ENCODE data around the gene ADAM22.
A peak's percentile ranks its signal among the peaks of the same experiment; 100 is the strongest.
"Not testable (repeated sequence)": the region's sequence is repeated elsewhere in the genome, so short reads cannot be mapped to it uniquely, and the experiment has no call there.

Gene ADAM22

DNA sequence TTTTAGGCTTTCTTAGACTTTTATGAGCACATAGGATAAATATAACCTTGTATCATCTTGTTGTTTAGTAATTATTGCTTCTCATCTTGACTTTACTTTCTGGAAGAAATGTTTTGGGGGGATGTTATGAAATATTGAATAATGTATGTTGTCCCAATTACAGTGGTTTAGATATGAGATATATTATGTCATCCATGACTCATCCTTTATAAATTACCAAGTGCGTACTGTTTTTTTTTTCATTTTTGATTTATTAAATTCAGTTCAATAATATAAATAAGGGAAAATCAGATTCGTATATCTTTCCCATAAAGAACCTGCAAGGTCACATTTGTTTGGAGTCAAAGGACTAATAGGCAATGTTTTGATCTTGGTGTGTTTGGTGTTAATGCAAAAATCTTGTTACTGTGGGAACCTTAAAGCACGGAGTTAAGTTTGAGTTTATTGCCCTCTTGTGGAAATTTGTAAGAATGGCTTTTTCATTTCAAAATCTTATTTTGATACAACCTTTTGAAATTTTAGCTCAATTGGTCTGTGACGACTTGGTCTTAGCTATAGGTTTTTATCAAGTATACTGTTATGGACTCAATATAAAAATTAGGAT lies 177.2 kb downstream of the ADAM22 start:
- DNase-seq (ENCODE audit: low read depth): peak; percentile 47

DNA sequence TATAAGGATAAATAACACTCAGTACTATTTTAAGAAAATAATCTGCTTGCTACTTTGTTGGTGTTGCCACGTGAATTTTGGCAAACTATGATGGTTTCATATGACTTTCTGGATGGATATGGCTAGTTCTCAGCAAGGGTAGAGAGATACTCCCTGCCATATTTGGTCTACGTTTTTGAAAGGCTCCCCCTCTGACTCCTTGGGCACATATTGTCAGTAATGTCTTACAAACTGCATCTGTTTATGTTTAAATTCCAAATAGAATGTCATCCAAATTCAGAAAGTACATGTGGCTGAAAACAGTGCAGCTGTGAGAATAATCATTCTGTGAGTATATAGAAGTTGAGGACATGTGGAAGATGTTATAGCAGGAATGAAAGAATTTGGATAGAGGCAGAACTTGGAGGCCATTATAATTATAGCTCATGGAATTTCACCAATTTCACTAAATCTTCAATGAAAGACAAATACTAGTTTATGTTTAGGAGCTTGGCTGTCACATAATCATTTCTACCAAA lies 178.0 kb downstream of the ADAM22 start:
- DNase-seq (ENCODE audit: low read depth): peak; percentile 56

DNA sequence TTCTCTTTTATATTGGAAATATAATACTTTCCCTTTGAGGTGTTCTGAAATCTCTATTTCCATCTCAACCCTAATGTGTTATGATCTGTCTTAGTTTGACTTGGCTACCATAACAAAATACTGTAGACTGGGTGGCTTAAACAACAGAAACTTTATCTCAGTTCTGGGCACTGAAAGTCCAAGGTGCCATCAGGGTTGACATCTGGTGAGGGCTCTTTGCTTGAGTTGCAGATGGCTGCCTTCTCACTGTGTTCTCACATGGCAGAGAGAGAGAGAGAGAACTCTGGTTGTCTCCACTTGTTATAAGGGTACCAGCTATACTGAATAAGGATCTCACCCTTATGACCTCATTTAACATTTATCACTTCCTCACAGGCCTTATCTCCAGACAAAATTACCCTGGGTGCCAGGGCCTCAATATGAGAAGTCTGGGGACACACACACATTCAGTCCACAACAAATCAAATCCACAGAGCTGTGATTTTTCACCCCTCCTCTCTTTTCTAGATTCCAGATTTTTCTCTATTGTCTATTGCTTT lies 181.3 kb downstream of the ADAM22 start:
- DNase-seq (ENCODE audit: low read depth): no peak

DNA sequence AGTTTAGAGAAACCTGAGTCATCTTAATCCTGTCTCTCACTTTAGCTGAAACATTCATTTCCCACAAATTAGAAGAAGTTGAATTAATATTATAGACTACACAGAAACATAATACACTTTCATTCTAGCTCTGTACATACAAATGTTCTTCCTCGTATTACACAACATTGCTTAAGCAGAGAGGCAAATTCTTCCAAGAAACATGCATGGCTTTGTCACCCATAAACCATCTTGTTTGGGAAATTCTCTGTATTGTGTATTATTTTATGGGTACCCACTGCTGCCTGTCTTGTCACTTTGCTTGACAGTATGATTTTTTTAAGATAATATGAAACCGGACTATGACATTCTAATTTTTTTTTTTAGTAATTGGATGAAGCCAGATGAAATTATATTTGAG lies 181.8 kb downstream of the ADAM22 start:
- DNase-seq (ENCODE audit: low read depth): peak; percentile 58

DNA sequence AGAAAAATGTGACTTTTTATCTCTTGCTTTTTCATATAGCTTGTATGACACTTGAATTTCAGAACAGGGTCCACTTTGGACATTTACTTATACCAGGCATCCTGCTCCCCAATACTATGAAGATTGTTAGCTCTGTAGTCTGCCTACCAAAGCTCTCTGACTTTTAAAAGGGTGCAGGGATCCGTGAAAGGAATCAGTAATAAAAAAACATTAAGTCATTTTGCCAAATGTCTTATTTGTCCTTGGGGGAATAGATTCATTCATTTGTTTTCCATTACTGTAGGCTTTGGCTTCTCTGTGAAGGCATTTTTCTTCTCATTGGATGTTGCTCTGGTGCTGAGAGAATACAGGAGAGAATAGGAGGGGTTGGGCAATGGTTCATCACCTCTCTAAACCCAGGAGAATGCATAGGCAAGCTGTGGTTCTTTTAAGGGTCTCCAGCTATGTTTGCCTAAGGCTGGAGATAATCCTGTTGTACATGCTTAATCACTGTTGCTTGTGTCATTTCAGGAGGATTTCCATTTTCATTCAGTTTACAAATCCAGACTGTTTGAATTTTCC lies 182.3 kb downstream of the ADAM22 start:
- no peak for DNase-seq (ENCODE audit: low read depth)

DNA sequence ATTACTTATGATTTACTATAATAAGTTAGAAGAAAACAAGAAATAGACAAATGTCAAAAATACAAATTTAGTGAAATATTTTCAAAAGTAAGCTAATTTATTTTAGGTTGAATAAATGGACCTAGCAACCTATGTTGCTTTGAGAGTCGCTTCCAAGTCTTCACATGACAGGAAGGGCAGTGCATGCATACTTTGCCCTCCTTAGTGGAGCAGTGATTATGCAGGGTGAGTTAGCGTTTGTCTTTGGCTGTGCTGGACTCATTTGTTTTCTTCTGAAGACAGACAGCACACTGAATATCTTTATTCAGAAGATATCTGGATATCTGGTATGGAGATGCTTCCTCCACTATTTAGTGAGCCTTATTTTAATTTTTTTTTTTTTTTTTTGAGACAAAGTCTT lies 183.3 kb downstream of the ADAM22 start:
- DNase-seq (ENCODE audit: low read depth): no peak

DNA sequence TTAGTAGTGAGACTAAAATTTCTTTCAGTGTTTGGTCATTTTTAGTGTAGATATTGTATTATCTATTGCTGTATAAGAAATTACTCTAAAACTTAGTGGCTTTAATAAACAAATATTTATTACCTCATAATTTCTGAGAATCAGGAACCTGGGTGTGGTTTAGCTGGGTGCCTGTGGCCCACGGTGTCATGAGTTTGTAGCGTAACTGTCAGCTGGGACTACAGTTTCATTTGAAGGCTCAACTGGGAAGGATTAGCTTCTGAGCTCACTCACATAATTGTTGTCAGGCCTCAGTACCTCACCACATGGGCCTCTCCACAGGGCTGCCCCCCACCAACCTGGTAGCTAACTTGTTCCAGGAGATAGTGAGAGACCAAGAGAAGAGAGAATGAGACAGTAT lies 187.3 kb downstream of the ADAM22 start:
- no peak for DNase-seq (ENCODE audit: low read depth)

DNA sequence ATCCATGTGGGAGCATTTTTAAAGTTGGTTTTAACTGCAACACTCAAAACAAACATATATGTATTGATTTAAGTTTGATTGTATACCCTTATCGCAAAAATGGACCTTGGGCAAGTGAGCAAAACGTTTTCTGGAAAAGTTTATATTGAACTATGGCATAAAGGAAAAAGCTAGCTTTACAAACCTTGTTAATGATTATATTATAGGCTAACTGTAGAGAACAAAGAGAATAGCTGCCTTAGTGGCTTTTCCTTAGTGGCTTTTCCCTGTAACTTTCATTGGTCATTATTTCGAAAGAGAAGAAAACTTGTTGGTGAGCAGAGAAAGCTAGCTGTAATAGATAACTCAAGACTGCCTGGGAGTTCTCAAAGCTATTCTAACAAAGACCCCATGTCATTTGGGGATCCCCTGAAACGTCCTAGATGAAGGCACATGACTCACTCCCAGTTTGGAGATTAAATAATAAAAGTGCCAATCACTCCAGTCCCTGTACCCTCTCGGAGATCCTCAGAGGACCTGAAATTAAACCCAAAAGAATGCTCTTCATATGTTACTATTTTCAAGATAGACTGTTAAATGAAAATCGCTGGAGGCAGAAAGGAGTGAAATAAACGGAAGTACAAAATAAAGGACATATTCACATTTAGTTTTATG lies 193.7 kb downstream of the ADAM22 start:
- no peak for DNase-seq (ENCODE audit: low read depth)

DNA sequence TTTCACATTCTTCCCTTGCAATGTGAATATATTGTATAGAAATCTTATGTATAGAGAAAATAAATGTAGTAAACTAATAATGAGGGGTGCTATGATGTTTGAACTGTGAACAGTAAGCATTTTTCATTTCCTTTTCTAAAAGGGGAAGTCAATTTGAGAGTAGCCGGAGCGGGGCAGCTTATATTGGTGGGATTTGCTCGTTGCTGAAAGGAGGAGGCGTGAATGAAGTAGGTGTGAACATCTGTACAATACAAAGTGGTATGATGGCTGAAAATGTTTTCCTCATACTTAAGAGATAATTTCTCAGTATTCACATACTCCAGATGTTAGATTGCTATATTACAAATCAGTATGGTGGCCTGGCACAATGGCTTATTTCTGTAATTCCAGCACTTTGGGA lies 198.7 kb downstream of the ADAM22 start:
- DNase-seq (ENCODE audit: low read depth): no peak

DNA sequence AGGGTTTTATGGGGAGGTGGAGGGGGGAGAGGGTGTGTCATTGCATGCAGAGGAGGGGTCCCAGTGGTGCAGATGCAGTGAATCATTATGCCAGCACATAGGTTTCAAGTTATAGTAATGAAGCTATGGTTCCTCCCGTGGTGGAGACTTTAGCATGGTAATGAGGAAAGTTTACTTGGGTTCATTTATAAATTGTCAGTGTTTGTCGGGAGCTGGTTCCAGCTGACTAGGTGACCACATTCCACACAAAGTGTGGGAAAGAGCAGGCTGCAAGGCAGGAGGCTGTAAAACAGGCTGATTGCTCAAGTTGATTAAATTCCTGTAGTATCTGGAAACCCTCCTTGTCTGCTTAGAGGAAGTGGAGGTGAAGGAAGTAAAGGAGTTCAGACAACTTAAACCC lies 206.9 kb downstream of the ADAM22 start:
- no peak for DNase-seq (ENCODE audit: low read depth)

DNA sequence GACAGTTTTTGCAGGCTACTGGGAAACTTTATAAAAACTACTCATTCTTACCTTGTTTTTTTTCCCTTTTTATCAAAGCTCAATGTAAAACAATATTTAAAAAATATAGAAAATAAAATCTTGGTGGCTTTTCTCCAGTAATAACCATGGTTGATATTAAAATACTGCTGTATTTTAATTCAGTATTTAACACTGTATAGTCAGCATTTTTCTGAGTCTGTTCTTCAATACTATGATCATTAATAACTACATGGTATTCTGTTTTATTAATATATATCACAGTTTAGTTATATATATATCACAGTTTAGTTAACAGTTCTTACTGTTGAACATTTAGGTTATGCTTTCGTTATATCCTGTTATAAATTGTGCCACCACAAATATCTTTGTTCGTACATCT lies 207.4 kb downstream of the ADAM22 start:
- no peak for DNase-seq (ENCODE audit: low read depth)

DNA sequence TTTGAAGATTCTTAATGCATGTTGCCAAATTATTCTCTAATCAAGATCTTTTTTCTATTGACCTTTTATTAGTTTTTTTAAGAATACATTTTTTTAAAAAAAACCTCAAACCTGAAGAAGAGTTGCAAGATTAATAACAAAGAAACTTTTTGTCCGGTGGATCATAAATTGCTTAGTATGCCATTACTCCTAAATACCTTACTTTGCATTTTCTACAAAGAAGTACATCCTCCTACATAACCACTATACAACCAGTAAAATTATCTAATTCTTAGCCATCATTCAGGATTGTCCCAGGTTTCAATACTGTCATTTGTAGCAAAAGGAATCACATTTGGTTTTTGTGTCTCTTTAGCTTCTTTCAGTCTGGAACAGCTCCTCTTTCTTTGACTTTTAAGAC lies 207.9 kb downstream of the ADAM22 start:
- no peak for DNase-seq (ENCODE audit: low read depth)

DNA sequence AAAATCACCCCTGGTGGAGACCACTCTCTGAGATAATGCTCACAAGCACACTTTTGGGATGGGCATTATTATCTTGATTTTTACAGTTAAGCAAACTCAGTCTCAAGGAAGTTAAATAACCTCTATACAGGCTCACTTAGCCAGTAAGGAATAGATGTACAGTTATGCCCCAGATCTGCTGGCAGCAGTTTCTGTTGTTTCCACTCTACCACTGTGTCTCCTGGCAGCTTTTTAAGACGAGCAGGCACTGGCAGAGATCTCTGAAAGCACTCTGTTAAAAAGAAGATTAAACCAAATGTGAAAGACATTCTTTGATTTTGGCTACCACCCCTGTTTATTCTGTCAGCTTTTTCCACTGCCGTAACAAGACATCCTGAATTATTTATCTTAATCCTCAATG lies 212.6 kb downstream of the ADAM22 start:
- no peak for DNase-seq (ENCODE audit: low read depth)

DNA sequence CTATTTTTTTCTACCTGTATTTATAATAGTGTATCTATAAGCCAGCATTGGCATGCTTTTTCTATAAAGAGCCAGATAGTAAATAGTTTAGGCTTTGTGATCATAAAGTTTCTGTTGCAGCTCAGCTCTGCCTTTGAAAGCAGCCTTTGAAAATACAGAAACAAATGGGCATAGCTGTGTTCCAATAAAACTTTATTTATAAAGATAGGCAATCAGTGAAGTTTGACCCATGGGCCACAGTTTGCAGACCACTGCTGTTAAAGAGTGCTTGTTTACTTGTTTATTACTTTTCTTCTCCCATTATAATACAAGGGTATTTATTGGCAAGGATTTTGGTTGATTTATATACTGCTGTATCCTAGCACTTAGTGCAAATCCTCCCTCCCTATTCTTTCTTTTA lies 213.3 kb downstream of the ADAM22 start:
- DNase-seq (ENCODE audit: low read depth): no peak

DNA sequence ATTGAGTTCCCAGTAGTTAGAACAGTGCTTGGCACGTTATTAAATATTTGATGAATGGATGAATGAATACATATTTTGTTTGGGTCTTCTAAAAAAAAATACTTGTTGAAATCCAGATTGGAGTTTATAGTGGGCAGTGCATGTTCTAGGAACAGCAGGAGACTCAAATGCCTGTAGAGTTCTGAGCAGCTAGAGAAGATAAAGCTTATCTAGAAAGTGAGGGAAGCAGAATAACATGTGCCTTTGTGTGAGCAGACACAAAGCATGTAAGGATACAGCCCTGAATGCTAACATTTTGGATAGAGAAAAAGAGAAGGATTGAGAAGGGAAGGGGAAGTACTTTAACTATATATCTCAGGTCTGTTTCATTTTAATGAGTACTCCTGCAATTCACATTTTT lies 213.9 kb downstream of the ADAM22 start:
- DNase-seq (ENCODE audit: low read depth): no peak

DNA sequence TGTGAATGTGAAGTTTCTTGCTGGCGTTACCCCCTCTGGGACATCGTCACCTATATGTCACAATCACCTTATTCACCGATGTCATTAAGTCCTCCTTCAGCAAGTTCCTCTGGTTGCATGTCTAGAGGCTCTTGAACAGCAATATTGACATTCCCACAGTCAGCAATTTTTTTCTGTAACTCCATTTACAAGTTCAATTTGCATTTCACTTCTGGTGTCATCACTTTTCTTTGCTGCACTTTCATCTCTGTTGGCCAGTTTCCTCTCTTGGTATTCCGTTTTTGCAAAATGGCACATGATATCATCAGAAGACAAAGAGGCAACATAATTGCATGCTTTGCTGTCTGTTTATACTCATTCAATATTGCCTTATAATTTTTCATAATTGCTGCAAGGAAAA lies 216.0 kb downstream of the ADAM22 start:
- DNase-seq (ENCODE audit: low read depth): no peak

DNA sequence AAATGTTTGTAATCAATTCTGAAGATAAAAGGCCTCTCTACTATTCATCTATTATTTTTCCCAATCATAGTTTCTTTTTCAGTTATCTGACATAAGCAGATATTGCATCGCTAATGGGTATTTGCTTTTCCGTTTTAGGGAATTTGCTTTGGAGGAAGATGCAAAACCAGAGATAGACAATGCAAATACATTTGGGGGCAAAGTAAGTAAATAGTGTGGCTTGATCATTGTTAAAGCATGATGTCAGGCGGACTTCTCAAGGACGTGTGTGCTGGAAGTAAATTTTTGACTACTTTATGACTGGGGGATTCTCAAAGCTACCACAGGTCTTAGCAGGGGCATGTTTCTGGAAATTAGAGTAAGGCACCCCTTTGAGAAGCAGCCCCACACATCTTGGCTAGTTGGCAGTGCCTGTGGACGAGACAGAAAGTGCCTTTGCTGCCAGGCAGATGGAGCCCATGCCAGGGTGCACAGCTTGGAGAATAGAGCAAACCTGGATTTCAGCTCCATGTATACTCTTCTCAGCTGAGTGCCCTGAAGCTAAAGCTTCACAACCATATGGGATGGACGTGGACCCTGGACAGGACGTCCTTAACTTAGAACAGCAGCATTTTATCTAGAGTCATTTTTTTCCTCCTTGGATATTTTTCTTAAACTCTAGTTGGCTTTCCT lies 217.2 kb downstream of the ADAM22 start:
- no peak for DNase-seq (ENCODE audit: low read depth)

DNA sequence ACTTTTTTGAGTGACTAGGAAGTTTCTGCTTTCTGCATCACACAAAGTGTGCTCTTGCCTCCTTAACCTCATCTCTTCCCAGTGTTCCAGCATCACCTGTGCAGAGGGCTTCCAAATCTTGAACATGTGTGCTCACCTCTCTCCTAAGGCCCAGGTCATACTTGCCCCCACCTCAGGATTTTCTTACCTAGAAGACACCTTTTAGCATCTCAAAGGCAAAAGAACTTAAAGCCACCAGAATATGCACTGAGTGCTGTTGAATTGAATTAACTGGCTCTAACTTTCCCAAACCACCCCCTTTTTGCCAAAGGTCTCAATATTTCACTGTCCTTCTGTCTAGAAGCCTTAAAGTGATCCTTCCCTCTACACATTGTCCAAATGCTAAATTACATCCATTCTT lies 219.3 kb downstream of the ADAM22 start:
- DNase-seq (ENCODE audit: low read depth): no peak

DNA sequence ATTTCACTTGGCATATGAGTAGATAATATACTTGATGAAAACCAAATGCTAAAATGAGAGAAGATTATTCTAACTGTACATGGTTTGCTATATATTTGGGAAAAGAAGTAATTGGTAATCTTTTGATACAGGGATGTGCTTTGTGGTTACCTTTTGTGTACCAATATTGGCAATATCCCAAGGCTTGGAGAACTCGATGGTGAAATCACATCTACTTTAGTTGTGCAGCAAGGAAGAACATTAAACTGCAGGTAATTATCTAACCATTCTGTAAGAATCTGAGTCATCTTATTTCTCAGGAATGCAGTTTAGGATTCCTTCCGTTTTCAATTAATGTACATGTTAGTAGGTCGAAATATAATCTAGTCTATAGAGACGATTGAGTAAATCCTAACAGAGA lies 221.7 kb downstream of the ADAM22 start:
- DNase-seq (ENCODE audit: low read depth): no peak

DNA sequence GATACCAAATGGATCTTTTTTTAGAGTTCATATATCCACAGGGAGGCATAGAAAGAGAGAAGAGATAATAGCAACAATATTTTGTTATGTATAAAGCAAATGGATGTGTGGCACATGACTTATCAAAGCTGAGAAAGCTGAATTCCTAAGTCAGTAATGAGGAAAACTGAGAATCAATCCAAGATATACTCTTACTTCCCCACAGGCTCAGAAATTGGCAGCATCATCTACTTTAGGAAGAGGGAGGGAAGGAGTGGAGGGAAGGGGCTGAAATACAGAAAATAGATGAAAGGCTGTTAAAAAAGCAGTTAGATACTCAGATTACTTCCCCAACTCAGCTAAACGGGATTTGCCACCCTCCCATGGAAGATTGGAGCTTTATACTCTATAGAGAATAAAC lies 222.3 kb downstream of the ADAM22 start:
- DNase-seq (ENCODE audit: low read depth): no peak

DNA sequence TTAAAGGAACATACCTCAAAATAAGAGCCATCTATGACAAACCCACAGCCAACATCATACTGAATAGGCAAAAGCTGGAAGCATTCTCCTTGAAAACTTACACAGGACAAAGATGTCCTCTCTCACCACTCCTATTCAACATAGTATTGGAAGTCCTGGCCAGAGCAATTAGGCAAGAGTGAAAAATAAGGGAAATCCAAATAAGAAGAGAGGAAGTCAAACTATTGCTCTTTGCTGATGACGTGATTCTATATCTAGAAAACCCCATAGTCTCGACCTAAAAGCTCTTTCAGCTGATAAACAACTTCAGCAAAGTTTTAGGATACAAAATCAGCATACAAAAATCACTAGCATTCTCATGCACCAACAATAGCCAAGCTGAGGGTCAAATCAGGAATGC lies 225.7 kb downstream of the ADAM22 start:
- not testable (repeated sequence) for DNase-seq (ENCODE audit: low read depth)

DNA sequence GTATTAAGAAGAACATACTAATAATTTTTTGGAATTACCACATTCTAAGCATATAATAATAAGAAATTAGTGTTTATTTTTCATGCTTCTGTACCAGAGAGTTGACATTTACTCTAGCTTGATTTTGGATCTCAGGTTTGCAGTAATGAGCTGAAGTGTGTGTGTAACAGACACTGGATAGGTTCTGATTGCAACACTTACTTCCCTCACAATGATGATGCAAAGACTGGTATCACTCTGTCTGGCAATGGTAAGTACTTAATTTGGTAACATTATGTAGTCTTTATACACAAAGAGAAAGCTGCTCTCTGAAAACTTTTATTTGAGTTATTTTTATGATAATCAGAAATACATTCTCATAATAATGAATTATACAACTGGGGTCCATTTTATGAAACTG lies 231.6 kb downstream of the ADAM22 start:
- DNase-seq (ENCODE audit: low read depth): peak; percentile 46

DNA sequence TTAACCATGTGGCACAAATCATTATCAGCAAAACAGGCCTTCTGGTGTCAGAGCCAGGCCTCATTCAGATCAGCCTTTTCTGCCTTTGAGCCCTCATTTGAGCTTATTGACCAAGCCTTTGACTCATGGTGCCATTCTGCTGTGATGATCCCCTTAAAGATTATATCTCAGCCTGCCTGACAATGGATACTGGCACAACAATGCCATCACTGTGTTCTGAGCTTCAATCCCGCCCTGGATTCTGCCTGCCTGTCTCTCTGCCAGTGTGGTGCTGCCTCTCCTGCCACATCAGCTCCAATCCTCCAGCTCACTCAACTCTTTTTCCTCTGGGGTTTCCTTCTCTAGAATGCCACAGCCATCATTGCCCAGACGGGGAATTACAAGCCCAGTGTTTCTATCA lies 233.2 kb downstream of the ADAM22 start:
- DNase-seq (ENCODE audit: low read depth): no peak

All from fibroblast of gingiva (primary cell).